ENCODE measurements around the gene NUP210. TPM values are rescaled to one million over a fixed set of nuclear protein-coding genes. Genes with fewer than 3 reads are reported as not detected.

Gene NUP210
- polyA plus RNA-seq, 1 of the 3 experiments (the other 2 are of a cell fraction) = 1.8 TPM

DNA sequence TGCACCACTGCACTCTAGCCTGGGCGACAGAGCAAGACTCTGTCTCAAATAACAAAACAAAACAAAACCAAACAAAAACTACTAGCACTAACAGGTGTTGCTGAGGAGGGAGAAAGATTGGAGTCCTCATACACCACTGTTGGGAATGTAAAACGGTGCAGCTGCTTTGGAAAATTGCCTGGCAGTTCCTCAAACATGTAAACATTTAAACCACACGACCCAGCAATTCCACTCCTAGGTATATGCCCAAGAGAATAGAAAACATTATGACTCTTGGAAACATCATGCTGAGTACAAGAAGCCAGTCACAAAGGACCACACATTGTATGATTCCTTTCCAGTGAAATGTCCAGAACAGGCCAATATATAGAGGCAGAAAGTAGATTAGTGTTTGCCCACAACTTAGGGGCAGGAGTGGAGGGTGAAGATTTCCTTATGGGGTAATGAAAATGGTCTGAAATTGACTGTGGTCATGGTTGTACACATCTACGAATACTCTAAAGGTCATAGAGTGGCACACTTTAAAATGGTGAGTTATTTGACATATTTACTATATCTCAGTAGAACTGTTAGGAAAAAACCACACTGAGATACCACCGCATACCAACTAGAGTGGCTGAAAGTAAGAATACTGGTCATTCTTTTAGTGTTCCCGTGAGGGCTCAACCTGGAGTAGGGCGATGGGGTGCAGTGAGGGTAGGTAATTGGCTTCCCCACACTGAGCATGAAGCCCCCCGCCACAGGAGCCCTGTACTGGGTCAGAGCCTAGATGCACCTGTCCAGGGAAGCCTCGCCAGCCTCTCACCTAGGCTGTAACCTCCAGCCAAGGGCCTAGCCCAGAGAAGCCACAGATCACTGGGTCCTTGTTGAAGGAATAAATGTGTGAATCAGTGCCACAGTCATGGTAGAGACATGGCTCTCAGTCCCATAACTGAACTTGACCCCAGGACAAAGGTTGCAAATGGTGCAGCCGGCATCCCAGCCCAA is 131.1 kb downstream of the NUP210 start:
- 52% methylated on average over 10 of the region's 10 CpGs for WGBS (ENCODE audit: low lambda C conversion rate)
- Histone ChIP-seq H3K4me2 (no peak overlapping the region), H3K4me1 (ENCODE audit: control insufficient read depth in 1 of 2, insufficient read depth in 2 of 2, low read depth in 1 of 2, low read length in 1 of 2) (no peaks in the 10 kb centered on the region), H3K27ac (ENCODE audit: low read depth in 2 of 2, low read length in 1 of 2) (no peak overlapping the region), H3K79me2 (ENCODE audit: insufficient read depth) (no peaks in the 10 kb centered on the region), H3F3A (replicated peaks; ENCODE audit: insufficient read depth) (no peaks in the 10 kb centered on the region), H3K36me3 (replicated peaks in 1 of 2; ENCODE audit: control insufficient read depth in 1 of 2, insufficient read depth in 2 of 2, low read length in 1 of 2) (no peaks in the 10 kb centered on the region), H3K27me3 (ENCODE audit: insufficient read depth) (peaks cover 1% of the 10 kb centered on the region; the same call in 1 of the 2 replicates), H3K4me3 (ENCODE audit: low read depth in 2 of 2, low read length in 1 of 2) (no peak overlapping the region), H2AFZ (ENCODE audit: low read depth) (no peak overlapping the region), H4K20me1 (ENCODE audit: insufficient read depth) (no peaks in the 10 kb centered on the region), H3K9ac (no peak overlapping the region), H3K9me3 (peaks cover 3% of the 10 kb centered on the region; the same call in 1 of the 2 replicates), H3K9me2 (no peaks in the 10 kb centered on the region)
- DNase-seq = no peak
- ChIA-PET POLR2A (no interaction called here), CTCF (interaction anchor here (1.7 kb wide), 1 partner anchor 42 kb away, joined by 3 read pairs; no protein-coding TSS in a partner anchor)
- TF ChIP-seq JUND (IDR thresholded peaks at IDR 0.05) = no peak

DNA sequence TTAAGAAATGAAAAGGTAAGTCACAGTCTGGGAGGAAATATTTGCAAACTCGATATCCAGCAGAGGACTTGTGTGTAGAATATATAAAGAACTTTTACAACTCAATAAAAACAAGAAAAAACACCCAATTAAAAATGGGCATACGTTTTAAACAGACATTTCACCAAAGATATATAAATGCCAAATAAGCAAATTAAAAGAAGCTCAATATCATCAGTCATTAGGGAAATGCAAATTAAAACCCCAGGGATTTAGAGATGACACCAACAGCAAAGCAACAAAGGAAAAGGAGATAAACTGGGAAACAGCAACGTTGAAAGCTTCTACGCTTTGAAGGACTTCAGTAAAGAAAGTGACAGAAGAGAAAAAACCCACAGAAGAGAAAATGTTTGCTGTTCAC is 132.3 kb downstream of the NUP210 start:
- ChIA-PET CTCF (interaction anchor here (2.8 kb wide), 1 partner anchor 196 kb away, joined by 11 read pairs; no protein-coding TSS in a partner anchor), POLR2A (no interaction called here)
- Histone ChIP-seq H3K36me3 (replicated peaks in 1 of 2; ENCODE audit: control insufficient read depth in 1 of 2, insufficient read depth in 2 of 2, low read length in 1 of 2) (no peaks in the 10 kb centered on the region), H2AFZ (ENCODE audit: low read depth) (no peak overlapping the region), H3K4me1 (ENCODE audit: control insufficient read depth in 1 of 2, insufficient read depth in 2 of 2, low read depth in 1 of 2, low read length in 1 of 2) (no peaks in the 10 kb centered on the region), H3K9ac (no peak overlapping the region), H3K9me3 (peaks cover 8% of the 10 kb centered on the region; the same call in 1 of the 2 replicates), H3K9me2 (no peaks in the 10 kb centered on the region), H3K4me3 (ENCODE audit: low read depth in 2 of 2, low read length in 1 of 2) (no peak overlapping the region), H3K27ac (ENCODE audit: low read depth in 2 of 2, low read length in 1 of 2) (no peak overlapping the region), H3K27me3 (ENCODE audit: insufficient read depth) (peaks cover 10% of the 10 kb centered on the region), H3K79me2 (ENCODE audit: insufficient read depth) (no peaks in the 10 kb centered on the region), H3K4me2 (no peak overlapping the region), H3F3A (replicated peaks; ENCODE audit: insufficient read depth) (no peaks in the 10 kb centered on the region), H4K20me1 (ENCODE audit: insufficient read depth) (no peaks in the 10 kb centered on the region)
- TF ChIP-seq FOXM1 (IDR thresholded peaks at IDR 0.05; ENCODE audit: low read depth) (no peak), MEF2A (IDR thresholded peaks at IDR 0.05; ENCODE audit: borderline replicate concordance, low read depth) (no peak), MXI1 (IDR thresholded peaks at IDR 0.05; ENCODE audit: low read depth, low read length) (no peak), RCOR1 (IDR thresholded peaks at IDR 0.05; ENCODE audit: low read length) (no peak), RAD21 (IDR thresholded peaks at IDR 0.05; ENCODE audit: low read length) (no peak), GATA2 (CRISPR knock-in tag; IDR thresholded peaks at IDR 0.05) (no peak), TEAD4 (IDR thresholded peaks at IDR 0.05; ENCODE audit: borderline replicate concordance, insufficient read depth) (no peak), FOXJ3 (CRISPR knock-in tag; IDR thresholded peaks at IDR 0.05) (no peak), NRF1 (IDR thresholded peaks at IDR 0.05; ENCODE audit: low read depth, low read length) (no peak), GABPA (IDR thresholded peaks at IDR 0.05; ENCODE audit: low read depth) (no peak), RFX5 (IDR thresholded peaks at IDR 0.05; ENCODE audit: low read length) (no peak), SMC3 (IDR thresholded peaks at IDR 0.05; ENCODE audit: low read depth, low read length) (no peak), JUND (IDR thresholded peaks at IDR 0.05) (no peak), ELF1 (IDR thresholded peaks at IDR 0.05) (no peak), YY1 (IDR thresholded peaks at IDR 0.05; ENCODE audit: low read depth) (no peak), POLR2AphosphoS5 (IDR thresholded peaks at IDR 0.05; ENCODE audit: low read depth, low read length) (no peak)
- TF ChIP-seq, protein P1, sequence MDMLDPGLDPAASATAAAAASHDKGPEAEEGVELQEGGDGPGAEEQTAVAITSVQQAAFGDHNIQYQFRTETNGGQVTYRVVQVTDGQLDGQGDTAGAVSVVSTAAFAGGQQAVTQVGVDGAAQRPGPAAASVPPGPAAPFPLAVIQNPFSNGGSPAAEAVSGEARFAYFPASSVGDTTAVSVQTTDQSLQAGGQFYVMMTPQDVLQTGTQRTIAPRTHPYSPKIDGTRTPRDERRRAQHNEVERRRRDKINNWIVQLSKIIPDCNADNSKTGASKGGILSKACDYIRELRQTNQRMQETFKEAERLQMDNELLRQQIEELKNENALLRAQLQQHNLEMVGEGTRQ (IDR thresholded peaks at IDR 0.05; ENCODE audit: borderline replicate concordance, low read depth, low read length) = no peak
- TF ChIP-seq, protein P2, sequence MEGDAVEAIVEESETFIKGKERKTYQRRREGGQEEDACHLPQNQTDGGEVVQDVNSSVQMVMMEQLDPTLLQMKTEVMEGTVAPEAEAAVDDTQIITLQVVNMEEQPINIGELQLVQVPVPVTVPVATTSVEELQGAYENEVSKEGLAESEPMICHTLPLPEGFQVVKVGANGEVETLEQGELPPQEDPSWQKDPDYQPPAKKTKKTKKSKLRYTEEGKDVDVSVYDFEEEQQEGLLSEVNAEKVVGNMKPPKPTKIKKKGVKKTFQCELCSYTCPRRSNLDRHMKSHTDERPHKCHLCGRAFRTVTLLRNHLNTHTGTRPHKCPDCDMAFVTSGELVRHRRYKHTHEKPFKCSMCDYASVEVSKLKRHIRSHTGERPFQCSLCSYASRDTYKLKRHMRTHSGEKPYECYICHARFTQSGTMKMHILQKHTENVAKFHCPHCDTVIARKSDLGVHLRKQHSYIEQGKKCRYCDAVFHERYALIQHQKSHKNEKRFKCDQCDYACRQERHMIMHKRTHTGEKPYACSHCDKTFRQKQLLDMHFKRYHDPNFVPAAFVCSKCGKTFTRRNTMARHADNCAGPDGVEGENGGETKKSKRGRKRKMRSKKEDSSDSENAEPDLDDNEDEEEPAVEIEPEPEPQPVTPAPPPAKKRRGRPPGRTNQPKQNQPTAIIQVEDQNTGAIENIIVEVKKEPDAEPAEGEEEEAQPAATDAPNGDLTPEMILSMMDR (IDR thresholded peaks at IDR 0.05) = no peak
- TF ChIP-seq, protein P3, sequence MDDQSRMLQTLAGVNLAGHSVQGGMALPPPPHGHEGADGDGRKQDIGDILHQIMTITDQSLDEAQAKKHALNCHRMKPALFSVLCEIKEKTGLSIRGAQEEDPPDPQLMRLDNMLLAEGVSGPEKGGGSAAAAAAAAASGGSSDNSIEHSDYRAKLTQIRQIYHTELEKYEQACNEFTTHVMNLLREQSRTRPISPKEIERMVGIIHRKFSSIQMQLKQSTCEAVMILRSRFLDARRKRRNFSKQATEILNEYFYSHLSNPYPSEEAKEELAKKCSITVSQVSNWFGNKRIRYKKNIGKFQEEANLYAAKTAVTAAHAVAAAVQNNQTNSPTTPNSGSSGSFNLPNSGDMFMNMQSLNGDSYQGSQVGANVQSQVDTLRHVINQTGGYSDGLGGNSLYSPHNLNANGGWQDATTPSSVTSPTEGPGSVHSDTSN (IDR thresholded peaks at IDR 0.05) = no peak
- WGBS (ENCODE audit: low lambda C conversion rate) = 30% methylated on average over 4 of the region's 4 CpGs
- no peak for DNase-seq

All from SK-N-SH (cell line).